MG63 (cell line): ENCODE measurements around the gene YPEL1. TPM values are rescaled to one million over a fixed set of nuclear protein-coding genes. Genes with fewer than 3 reads are reported as not detected.
A peak's percentile ranks its signal among the peaks of the same experiment; 100 is the strongest.

ENCODE experiments used
- DNase-seq: peaks from one replicate; pipeline ENCODE4 v3.0.0-alpha.2; 2020
- H3K27me3 ChIP-seq: fragments of 250-450 bp; sonication (Bioruptor Pico); 2 replicates; pipeline ENCODE4 v1.5.1; 2020; ENCODE audit warnings: mild to moderate bottlenecking, moderate library complexity
- H3K36me3 ChIP-seq: fragments of 250-450 bp; sonication (Bioruptor Pico); 2 replicates; pipeline ENCODE4 v1.5.1; 2020; ENCODE audit warnings: mild to moderate bottlenecking, moderate library complexity
- H3K4me3 ChIP-seq: fragments of 250-450 bp; sonication (Bioruptor Pico); 2 replicates; pipeline ENCODE4 v1.5.1; 2020; ENCODE audit warnings: mild to moderate bottlenecking, moderate library complexity
- H3K9me3 ChIP-seq: fragments of 250-450 bp; sonication (Bioruptor Pico); 2 replicates; pipeline ENCODE4 v1.5.1; 2020; ENCODE audit warnings: mild to moderate bottlenecking, moderate library complexity
- total RNA-seq: library from RNA; depleted of rRNA; stranded (reverse); fragments of >200 nt; shearing (Covaris generic); gene quantifications from 2 replicates; pipeline ENCODE4 v1.2.3, GENCODE V29; 2014; ENCODE audit warnings: low replicate concordance; rRNA removed

Gene YPEL1
- 0.07 TPM in 1 of 2 replicates, not detected in the other for total RNA-seq

GRCh38 chr22:21735200-21736083 lies at the start of gene YPEL1:
Gene YPEL1 (minus strand): TSS chr22:21735794. CDS start chr22:21710744, 25,050 bp downstream.
- Histone ChIP-seq H3K9me3 (no peaks in the 10 kb centered on the region), H3K4me3 (peak within 1 kb of the TSS; percentile 48), H3K27me3 (no peaks in the 10 kb centered on the region; the same call in 1 of the 2 replicates), H3K36me3 (no peaks in the 10 kb centered on the region)
- peak; percentile 93 for DNase-seq

GRCh38 chr22:21780259-21780658 lies 44.7 kb upstream of the YPEL1 start:
- Histone ChIP-seq H3K36me3 (peaks cover 17% of the 10 kb centered on the region), H3K4me3 (no peak overlapping the region), H3K27me3 (no peaks in the 10 kb centered on the region), H3K9me3 (no peaks in the 10 kb centered on the region)
- no peak for DNase-seq

GRCh38 chr22:21779444-21779843 lies 43.9 kb upstream of the YPEL1 start:
- no peak for DNase-seq
- H3K36me3 ChIP-seq, result peaks cover 10% of the 10 kb centered on the region
- H3K27me3 ChIP-seq, result no peaks in the 10 kb centered on the region
- no peaks in the 10 kb centered on the region for H3K9me3 ChIP-seq
- H3K4me3 ChIP-seq, result no peak overlapping the region

GRCh38 chr22:21778705-21779363 lies 43.2 kb upstream of the YPEL1 start:
- no peak overlapping the region for H3K4me3 ChIP-seq
- no peaks in the 10 kb centered on the region for H3K9me3 ChIP-seq
- no peaks in the 10 kb centered on the region for H3K27me3 ChIP-seq
- H3K36me3 ChIP-seq, result peaks cover 8% of the 10 kb centered on the region
- DNase-seq, result no peak

GRCh38 chr22:21771631-21771976 lies 36.0 kb upstream of the YPEL1 start:
- Histone ChIP-seq H3K27me3 (no peaks in the 10 kb centered on the region), H3K9me3 (no peaks in the 10 kb centered on the region), H3K4me3 (no peak overlapping the region), H3K36me3 (peaks cover 47% of the 10 kb centered on the region)
- no peak for DNase-seq

GRCh38 chr22:21768435-21768834 lies 32.8 kb upstream of the YPEL1 start:
- peaks cover 69% of the 10 kb centered on the region for H3K36me3 ChIP-seq
- no peaks in the 10 kb centered on the region for H3K27me3 ChIP-seq
- no peaks in the 10 kb centered on the region for H3K9me3 ChIP-seq
- no peak overlapping the region for H3K4me3 ChIP-seq
- no peak for DNase-seq

DNA sequence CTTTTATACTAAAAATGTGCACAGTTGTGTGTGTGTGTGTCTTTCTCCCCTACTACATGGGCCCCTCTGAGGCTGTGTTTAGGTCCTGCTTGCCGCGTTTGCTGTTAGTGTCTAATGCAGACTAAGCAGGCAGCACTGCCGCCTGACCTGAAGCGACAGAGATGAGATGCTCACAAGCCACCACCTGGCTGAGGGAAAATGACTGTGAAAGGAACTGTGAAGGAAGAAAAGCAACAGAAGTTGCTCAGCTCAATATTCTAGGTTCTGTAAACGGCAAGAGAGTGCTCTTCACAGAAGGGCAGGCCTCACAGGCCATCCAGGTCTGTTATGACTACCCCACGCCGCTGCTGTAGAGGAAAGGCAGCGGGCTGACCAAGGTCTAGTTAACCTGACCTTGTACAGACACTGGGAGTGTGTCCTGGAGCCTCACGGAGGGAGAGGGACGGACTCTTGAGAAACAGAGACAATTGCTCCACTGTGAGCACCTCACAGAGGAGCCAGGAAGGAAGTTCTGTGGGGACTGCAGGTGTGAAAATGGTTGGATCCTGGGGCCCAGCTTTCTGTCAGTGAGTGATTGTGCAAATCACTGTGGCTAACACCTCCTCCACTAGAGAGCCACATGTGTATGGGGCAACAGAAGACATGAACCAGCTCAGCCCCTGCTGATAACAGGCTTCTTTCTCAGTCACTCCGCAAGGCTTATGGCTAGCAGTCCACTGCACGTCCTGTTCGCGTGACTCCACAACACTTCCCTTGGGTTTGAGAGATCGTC lies 31.3 kb upstream of the YPEL1 start:
- H3K27me3 ChIP-seq, result no peaks in the 10 kb centered on the region

DNA sequence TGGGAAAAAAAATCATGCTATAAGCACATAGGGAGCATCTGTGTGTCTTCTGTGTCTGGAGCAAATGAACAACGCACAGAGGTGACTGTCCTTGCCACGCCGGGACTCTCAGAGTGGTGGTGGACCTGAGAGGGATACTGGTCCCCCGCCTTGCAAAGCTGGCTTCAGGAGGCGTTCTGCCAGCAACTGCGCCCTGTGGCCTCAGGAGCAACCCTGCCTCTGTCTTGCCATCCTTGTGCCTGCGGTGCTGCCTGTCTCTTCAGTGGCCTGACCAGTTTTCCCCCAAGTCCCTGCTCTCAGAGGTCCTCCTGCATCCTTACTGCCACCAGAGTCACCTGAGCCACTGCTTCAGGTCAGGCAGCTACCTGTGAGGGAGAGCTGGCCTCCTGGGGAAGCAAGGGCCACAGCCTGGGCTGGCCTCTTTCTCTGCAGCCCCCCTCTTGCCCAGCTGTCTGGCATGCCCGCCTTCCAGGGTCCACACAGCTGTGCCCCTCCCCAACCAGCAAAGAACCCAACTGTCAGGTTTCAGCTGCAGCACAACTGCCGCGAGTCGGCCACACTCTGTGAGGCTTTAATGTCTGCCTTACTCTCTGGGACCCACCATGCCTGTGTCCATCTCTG lies 30.4 kb upstream of the YPEL1 start:
- no peak for DNase-seq
- no peak overlapping the region for H3K4me3 ChIP-seq
- no peaks in the 10 kb centered on the region for H3K27me3 ChIP-seq
- peaks cover 70% of the 10 kb centered on the region for H3K36me3 ChIP-seq
- no peaks in the 10 kb centered on the region for H3K9me3 ChIP-seq

More for the DNA sequence above, 31.3 kb upstream of the YPEL1 start:
- Histone ChIP-seq H3K4me3 (no peak overlapping the region), H3K36me3 (peaks cover 76% of the 10 kb centered on the region), H3K9me3 (no peaks in the 10 kb centered on the region)
- DNase-seq, result no peak

DNA sequence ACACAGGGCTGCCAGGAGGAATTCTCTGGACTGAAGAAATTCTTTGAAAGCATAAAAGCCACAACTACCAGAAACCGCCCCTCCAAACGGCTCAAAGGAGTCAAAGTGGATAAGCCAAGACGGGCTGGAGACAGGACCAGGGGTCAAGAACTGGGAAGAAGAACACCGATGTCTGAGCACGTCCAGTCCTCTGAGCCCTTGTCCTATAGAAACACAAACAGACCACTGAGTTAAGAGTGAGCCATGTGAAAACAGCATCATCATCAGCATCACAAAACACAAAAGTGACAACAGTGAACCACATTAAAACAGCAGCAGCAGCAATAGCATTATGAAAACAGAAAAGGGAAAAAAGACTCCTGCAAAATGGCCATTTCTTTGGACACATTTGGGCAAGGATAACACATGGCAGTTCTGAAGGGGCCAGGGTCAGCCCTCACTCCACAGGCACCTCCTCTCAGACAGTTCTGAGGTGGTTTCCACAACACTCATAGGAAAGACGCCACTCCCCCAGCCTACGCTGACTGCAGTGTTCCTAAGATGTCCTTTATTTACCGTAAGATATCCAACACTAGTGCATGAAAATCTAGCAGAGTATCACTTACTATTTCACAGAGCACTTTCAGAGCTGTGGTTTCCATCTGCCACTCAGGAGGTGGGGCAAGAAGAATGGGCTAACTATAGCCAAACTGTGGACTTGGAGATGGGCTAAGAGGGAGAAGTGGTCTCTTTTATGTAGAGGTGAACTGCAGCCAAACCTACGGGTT lies 28.6 kb upstream of the YPEL1 start:
- DNase-seq, result no peak
- Histone ChIP-seq H3K9me3 (no peaks in the 10 kb centered on the region), H3K4me3 (no peak overlapping the region), H3K36me3 (peaks cover 70% of the 10 kb centered on the region), H3K27me3 (no peaks in the 10 kb centered on the region)

- Histone ChIP-seq H3K36me3 (peaks cover 61% of the 10 kb centered on the region), H3K9me3 (no peaks in the 10 kb centered on the region), H3K4me3 (no peak overlapping the region), H3K27me3 (no peaks in the 10 kb centered on the region)
- DNase-seq, result no peak
These were observed 27.4 kb upstream of the YPEL1 start for GRCh38 chr22:21762712-21763581.

DNA sequence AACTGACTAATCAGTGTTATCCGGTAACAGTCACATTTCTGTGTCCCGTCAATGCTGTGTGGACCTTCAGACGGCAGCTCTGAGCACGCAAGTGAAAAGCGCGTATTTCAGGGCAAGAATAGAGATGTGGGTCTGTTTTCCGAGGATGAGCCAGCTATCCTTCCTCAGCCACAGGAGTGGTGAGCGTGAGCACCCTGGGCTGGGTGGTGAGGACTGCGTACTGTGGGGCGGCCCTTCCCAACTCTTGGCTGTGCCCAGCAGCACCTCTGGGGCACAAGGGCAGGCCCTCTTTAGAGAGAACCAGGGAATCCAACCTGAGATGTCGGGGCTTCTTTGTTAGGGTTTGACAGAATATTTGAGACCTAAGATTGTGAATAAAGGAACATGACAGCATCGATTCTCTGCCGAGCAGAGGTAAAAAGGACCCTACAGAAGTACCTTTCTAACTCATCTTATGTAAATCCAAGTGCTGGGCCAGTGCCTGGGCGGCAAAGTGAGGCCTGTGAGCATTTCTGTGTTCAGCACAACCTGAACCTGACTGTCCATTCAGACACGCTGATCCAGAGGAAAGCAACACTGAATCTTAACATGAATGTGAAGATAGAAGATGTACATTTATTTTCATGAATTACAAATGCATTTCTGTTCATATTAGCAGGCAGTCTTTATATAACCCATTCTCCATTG lies 26.5 kb upstream of the YPEL1 start:
- no peaks in the 10 kb centered on the region for H3K27me3 ChIP-seq
- H3K4me3 ChIP-seq, result no peak overlapping the region
- H3K9me3 ChIP-seq, result no peaks in the 10 kb centered on the region
- no peak for DNase-seq
- H3K36me3 ChIP-seq, result peaks cover 63% of the 10 kb centered on the region

GRCh38 chr22:21761086-21761485 lies 25.5 kb upstream of the YPEL1 start:
- H3K4me3 ChIP-seq, result no peak overlapping the region
- no peaks in the 10 kb centered on the region for H3K9me3 ChIP-seq
- DNase-seq, result no peak
- H3K36me3 ChIP-seq, result peaks cover 53% of the 10 kb centered on the region
- no peaks in the 10 kb centered on the region for H3K27me3 ChIP-seq

- Histone ChIP-seq H3K9me3 (no peaks in the 10 kb centered on the region), H3K4me3 (no peak overlapping the region), H3K27me3 (no peaks in the 10 kb centered on the region), H3K36me3 (peaks cover 51% of the 10 kb centered on the region)
- DNase-seq, result no peak
These were observed 25.0 kb upstream of the YPEL1 start for GRCh38 chr22:21760640-21761039.

DNA sequence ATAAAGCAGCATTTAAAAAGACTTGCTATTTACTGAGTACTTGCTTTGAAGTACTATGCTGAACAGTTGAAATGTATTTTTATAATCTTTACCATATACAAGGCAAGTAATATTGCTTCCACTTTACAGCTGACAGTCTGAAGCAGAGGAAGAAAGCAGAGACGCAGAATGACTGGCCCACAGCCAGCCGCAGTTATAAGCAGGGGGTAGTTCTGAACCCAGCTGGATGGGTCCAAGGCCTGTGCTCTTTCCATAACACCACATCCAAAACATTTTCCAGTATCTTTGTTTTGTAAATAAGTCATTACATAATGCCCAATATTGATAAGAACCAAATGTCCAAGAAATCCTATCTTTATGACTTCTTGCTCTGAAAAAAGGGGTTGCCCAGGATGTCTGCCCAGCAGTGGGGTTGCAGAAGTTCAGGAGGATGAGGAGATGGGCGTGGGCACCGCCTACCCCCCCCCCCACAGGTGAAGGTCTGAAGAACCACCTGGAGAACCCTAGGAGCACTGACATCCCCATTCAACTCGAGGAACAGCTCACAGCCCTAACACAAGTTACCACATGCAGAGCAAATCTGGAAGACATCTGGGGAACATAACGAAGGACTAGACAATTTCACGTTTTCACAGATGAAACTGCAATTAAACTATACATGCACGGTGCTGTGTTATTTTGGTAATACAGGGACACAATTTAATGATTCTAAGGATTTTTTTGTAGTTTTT lies 24.2 kb upstream of the YPEL1 start:
- H3K4me3 ChIP-seq, result no peak overlapping the region
- no peaks in the 10 kb centered on the region for H3K27me3 ChIP-seq
- H3K36me3 ChIP-seq, result peaks cover 49% of the 10 kb centered on the region
- no peak for DNase-seq
- no peaks in the 10 kb centered on the region for H3K9me3 ChIP-seq
